HG03521 (cell line): ENCODE measurements around the gene ENO4.

Source experiments
- ATAC-seq: cut with Tn5 transposase; IDR thresholded peaks from one replicate; pipeline ENCODE4 v1.9.1; 2021; ENCODE audit warnings: mild to moderate bottlenecking, moderate library complexity; ENCODE audit not compliant: unreplicated experiment

ENO4 gene

GRCh38 chr10:116829711-116830110 lies 19.6 kb upstream of the ENO4 start:
- no peak for ATAC-seq

GRCh38 chr10:116831086-116831485 lies 18.2 kb upstream of the ENO4 start:
- no peak for ATAC-seq

- ATAC-seq, result no peak
These were observed 17.5 kb upstream of the ENO4 start for GRCh38 chr10:116831790-116832189.

- ATAC-seq, result no peak
These were observed 15.0 kb upstream of the ENO4 start for GRCh38 chr10:116833986-116834985.

- ATAC-seq, result no peak
These were observed 13.6 kb upstream of the ENO4 start for GRCh38 chr10:116835658-116836057.

- ATAC-seq, result no peak
These were observed 13.2 kb upstream of the ENO4 start for GRCh38 chr10:116836083-116836482.

- no peak for ATAC-seq
These were observed 12.3 kb upstream of the ENO4 start for GRCh38 chr10:116836902-116837523.

GRCh38 chr10:116838143-116838725 lies 11.1 kb upstream of the ENO4 start:
- ATAC-seq, result no peak

GRCh38 chr10:116840389-116841075 lies 8.8 kb upstream of the ENO4 start:
- ATAC-seq, result no peak

- ATAC-seq, result no peak
These were observed 3.5 kb upstream of the ENO4 start for GRCh38 chr10:116845823-116846222.

GRCh38 chr10:116848032-116848943 lies 1.0 kb upstream of the ENO4 start:
- ATAC-seq, result peak; percentile 70

- ATAC-seq, result no peak
These were observed 403 bp upstream of the ENO4 start for GRCh38 chr10:116848944-116849247.

- no peak for ATAC-seq
These were observed 836 bp downstream of the ENO4 start for GRCh38 chr10:116850058-116850611.

- ATAC-seq, result no peak
These were observed 2.9 kb downstream of the ENO4 start for GRCh38 chr10:116852246-116852645.

GRCh38 chr10:116853287-116853686 lies 4.0 kb downstream of the ENO4 start:
- ATAC-seq, result no peak

- no peak for ATAC-seq
These were observed 4.4 kb downstream of the ENO4 start for GRCh38 chr10:116853701-116854100.

GRCh38 chr10:116857156-116857555 lies 7.9 kb downstream of the ENO4 start:
- no peak for ATAC-seq

GRCh38 chr10:116861796-116862195 lies 12.5 kb downstream of the ENO4 start:
- ATAC-seq, result no peak

GRCh38 chr10:116864436-116864835 lies 15.1 kb downstream of the ENO4 start:
- no peak for ATAC-seq

GRCh38 chr10:116866066-116866465 lies 16.8 kb downstream of the ENO4 start:
- ATAC-seq, result no peak
